Measurements from ENCODE around the gene TRAF3IP3. TPM values are rescaled to one million over a fixed set of nuclear protein-coding genes. Genes with fewer than 3 reads are reported as not detected.

The TRAF3IP3 gene
- total RNA-seq, 4 donors from 2014 or later, result 0.61 to 2.1 (median 1.1) TPM; not detected in 1

DNA sequence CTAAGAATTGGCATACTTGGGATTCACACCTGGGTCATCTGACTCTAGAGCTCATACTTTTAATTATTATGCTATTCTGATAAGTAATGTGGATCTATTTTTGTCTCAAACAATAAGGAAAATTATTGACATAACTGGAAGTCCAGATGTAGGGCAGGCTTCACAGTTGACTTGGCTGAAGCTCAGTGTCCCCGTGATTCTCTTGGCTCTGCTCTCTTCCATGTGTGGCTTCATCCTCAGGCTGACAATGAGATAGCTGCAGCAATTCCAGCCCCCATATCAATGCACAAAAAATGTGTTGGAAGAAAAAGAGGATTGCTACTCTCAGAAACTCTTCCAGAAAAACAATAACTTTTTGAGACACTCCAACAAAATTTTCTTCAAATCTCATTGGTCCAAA is 27.4 kb upstream of the TRAF3IP3 start:
- no peak for DNase-seq (ENCODE audit: low spot score in 2 of 2)
- intact Hi-C loops (cut with DNase I; ENCODE audit: low total_unique reads), result no loop called here
- WGBS, 2 donors, result 51 to 67% methylated on average over 1 of the region's 1 CpG
- no peak overlapping the region for H3K4me3 ChIP-seq (ENCODE audit: low read depth, poor library complexity, severe bottlenecking)
- TF ChIP-seq POLR2A (IDR thresholded peaks at IDR 0.05), result no peak
- TF ChIP-seq, protein P1, sequence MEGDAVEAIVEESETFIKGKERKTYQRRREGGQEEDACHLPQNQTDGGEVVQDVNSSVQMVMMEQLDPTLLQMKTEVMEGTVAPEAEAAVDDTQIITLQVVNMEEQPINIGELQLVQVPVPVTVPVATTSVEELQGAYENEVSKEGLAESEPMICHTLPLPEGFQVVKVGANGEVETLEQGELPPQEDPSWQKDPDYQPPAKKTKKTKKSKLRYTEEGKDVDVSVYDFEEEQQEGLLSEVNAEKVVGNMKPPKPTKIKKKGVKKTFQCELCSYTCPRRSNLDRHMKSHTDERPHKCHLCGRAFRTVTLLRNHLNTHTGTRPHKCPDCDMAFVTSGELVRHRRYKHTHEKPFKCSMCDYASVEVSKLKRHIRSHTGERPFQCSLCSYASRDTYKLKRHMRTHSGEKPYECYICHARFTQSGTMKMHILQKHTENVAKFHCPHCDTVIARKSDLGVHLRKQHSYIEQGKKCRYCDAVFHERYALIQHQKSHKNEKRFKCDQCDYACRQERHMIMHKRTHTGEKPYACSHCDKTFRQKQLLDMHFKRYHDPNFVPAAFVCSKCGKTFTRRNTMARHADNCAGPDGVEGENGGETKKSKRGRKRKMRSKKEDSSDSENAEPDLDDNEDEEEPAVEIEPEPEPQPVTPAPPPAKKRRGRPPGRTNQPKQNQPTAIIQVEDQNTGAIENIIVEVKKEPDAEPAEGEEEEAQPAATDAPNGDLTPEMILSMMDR (IDR thresholded peaks at IDR 0.05), result no peak

DNA sequence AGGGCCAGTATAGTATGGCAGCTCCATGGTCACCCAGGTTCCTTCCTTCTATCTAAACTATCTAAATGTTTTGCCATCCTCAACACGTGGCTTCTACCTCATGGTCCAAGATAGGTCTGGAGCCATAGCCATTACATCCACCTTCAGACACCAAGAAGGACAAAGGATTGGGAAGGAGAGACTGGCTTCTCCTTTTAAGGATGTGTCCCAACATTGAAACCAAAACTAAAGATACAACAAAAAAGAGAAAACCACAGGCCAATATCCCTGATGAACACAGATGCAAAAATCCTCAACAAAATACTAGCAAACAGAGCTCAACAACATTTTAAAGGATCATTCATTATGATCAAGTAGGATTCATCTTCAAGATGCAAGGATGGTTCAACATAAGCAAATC is 26.4 kb upstream of the TRAF3IP3 start:
- no peak overlapping the region for H3K4me3 ChIP-seq (ENCODE audit: low read depth, poor library complexity, severe bottlenecking)
- no peak for DNase-seq (ENCODE audit: low spot score in 2 of 2)
- TF ChIP-seq POLR2A (IDR thresholded peaks at IDR 0.05), result no peak
- TF ChIP-seq, protein P1 (IDR thresholded peaks at IDR 0.05), result no peak
- intact Hi-C loops (cut with DNase I; ENCODE audit: low total_unique reads), result no loop called here
- WGBS, 2 donors, result 66 to 83% methylated on average over 1 of the region's 1 CpG

DNA sequence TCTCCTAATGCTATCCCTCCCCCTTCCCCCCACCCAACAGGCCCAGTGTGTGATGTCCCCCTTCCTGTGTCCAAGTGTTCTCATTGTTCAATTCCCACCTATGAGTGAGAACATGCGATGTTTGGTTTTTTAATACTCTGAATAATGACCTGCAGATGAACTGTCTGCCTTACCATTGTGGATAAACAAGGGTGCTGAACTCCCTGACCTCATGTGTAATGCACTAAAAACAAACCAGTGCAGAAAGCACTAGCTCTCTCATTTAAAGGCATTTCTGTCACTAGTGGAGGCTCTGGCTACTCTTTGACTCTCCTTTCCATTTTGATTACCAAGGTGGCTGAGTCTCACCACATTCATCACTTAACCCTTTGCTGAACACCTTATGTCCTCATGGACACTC is 23.1 kb upstream of the TRAF3IP3 start:
- WGBS, 2 donors, result 72 to 83% methylated on average over 1 of the region's 1 CpG

DNA sequence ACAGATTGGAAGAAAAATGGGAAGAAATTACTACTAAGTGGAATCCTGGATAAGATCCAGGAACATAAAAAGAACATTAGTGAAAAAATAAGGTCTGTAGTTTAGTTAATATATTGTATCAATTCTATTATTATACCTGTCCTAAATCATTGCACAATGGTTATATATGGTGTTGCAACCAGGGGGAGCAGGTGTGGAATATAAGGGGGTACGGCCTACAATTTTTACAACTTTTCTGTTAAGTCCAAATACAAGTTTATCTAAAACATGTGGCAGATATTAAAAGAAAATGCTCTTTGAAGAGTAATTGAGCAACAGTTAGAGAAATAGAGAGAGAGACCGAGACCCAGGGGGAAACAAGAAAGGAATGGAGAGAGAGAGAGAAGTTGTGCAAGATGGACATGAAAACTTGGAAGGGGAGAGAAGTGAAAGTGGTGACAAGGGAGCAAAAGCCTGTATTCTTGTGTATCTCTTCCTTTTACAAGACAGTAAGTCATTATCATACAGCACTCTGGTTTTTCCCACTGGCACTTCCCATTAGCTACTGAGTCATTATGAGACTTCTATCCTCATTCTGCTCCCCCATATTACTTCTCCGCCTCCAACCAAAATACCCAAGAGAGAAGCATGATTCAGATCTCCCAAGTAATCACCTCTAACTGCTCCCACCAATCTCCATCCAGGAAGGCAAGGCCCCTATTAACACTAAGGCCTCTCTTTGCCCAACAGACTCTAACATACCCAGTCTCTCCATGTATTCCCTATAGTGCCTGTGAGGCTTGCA is 22.3 kb upstream of the TRAF3IP3 start:
- 53 to 67% methylated on average over 3 of the region's 3 CpGs for whole genome bisulfite sequencing, 2 donors
- H3K4me3 ChIP-seq (ENCODE audit: low read depth, poor library complexity, severe bottlenecking), result no peak overlapping the region
- TF ChIP-seq, protein P1 (IDR thresholded peaks at IDR 0.05), result no peak
- no peak for TF ChIP-seq POLR2A (IDR thresholded peaks at IDR 0.05)
- intact Hi-C loops (cut with DNase I; ENCODE audit: low total_unique reads), result no loop called here
- DNase-seq (ENCODE audit: low spot score in 2 of 2), result no peak

More for the DNA sequence above, 23.1 kb upstream of the TRAF3IP3 start:
- DNase-seq (ENCODE audit: low spot score in 2 of 2), result no peak
- H3K4me3 ChIP-seq (ENCODE audit: low read depth, poor library complexity, severe bottlenecking), result no peak overlapping the region
- intact Hi-C loops (cut with DNase I; ENCODE audit: low total_unique reads), result no loop called here
- TF ChIP-seq, protein P1 (IDR thresholded peaks at IDR 0.05), result no peak
- no peak for TF ChIP-seq POLR2A (IDR thresholded peaks at IDR 0.05)

DNA sequence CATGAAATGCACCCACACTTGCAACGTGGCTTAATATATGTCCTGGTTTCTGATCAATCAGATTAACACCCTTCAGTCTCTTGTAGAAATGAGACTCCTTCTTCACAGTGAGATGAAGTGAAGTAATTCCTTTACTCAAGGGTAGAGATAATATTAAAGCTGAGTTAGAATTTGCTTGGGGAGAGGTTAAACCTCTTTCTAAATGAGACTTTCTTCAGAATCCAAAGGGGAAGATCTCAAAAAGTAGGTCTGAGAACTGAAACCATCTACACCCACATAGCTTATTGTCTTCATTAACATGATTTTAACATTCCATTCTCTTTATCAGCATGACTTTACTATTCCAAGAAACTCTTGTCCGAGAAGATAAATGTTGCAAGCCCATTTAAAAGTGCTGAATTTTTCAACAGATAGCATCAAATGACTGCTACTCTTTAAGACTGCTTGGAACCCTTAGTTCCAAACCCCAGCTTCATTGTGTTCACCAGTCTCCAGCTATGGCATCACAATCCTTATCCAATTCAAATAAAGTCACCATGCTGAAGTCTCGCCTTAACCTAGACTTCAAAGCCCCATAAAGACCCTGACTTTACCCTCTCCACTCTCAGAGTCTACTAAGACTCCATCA is 19.2 kb upstream of the TRAF3IP3 start:
- DNase-seq (ENCODE audit: low spot score in 2 of 2), result no peak
- TF ChIP-seq, protein P1 (IDR thresholded peaks at IDR 0.05), result no peak
- no peak for TF ChIP-seq POLR2A (IDR thresholded peaks at IDR 0.05)
- no peak overlapping the region for H3K4me3 ChIP-seq (ENCODE audit: low read depth, poor library complexity, severe bottlenecking)
- WGBS, 2 donors, result 64 to 65% methylated on average over 3 of the region's 3 CpGs
- intact Hi-C loops (cut with DNase I; ENCODE audit: low total_unique reads), result no loop called here
